ENCODE measurements around the gene ZNF776. TPM values are rescaled to one million over a fixed set of nuclear protein-coding genes. Genes with fewer than 3 reads are reported as not detected.
"Not testable (repeated sequence)": the region's sequence is repeated elsewhere in the genome, so short reads cannot be mapped to it uniquely, and the experiment has no call there.

The ZNF776 gene
- polyA plus RNA-seq, 3 donors: 2.2 to 4.4 (median 2.8) TPM

DNA sequence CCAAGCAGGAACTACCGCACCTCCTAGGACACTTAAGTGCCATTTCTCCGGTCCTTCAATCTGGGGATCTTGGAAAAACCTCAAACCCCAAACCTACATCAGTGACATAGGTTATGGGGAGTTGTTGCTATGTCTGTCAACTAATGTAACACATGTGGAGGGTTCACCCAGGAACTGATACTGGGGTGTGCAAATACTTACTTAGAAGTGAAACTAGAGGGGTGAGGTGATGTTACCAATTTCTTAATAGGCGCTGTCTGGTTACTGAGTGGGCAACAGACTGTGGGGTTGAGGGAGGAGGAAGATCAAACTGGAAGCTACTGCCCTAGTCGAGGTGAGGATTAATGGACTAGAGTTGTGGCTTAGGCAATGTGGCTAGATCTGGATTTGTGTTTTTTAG is 24.8 kb downstream of the ZNF776 start:
- WGBS, 3 donors: 92 to 93% (median 93%) methylated on average over 4 of the region's 4 CpGs

DNA sequence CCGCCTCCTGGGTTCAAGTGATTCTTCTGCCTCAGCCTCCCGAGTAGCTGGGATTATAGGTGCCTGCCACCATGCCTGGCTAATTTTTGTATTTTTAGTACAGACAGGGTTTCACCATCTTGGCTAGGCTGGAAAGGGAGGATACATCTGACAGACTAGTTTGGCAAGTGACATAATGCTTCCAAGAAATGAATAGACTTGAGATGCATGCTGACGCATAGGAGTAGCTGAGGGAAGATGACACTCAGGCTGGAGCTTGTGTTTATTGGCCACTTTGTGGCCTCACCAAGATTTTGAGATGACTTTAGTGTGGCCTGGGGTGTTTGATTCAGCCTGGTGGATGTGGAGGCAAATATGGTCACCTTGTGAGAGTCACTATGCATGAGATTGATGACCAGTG is 26.9 kb downstream of the ZNF776 start:
- no peak overlapping the region for H3K27ac ChIP-seq (ENCODE audit: low read depth, low read length)
- 96 to 98% (median 97%) methylated on average over 3 of the region's 3 CpGs for WGBS, 3 donors

More for the DNA sequence above, 24.8 kb downstream of the ZNF776 start:
- H3K27ac ChIP-seq (ENCODE audit: low read depth, low read length): no peak overlapping the region

DNA sequence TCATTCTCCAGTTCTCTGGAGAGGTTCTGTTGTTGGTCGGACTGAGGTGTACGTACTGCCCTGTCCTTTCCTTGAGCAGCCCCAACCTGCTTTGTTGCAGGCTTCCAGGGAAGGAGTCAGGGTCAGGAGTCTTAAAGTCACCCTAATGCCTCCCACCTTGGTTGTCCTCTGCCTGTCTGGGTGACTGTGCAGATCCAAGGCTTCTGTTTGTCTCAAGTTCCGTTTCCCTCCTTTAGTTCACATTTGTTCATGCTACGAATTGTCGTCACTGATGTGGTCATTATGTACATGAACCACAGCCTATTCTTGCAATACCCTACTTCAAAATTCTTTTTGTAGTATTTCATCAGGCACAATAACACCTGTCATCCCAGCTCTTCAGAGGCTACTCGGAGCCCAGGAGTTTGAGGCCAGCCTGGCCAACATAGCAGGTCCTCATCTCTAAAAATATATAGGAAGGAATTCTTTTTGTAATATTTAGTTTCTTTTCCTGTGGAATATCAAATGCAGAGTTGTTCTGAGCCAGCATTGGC is 30.2 kb downstream of the ZNF776 start:
- 83 to 89% (median 86%) methylated on average over 6 of the region's 6 CpGs for WGBS, 3 donors
- no peak overlapping the region for H3K27ac ChIP-seq (ENCODE audit: low read depth, low read length)

DNA sequence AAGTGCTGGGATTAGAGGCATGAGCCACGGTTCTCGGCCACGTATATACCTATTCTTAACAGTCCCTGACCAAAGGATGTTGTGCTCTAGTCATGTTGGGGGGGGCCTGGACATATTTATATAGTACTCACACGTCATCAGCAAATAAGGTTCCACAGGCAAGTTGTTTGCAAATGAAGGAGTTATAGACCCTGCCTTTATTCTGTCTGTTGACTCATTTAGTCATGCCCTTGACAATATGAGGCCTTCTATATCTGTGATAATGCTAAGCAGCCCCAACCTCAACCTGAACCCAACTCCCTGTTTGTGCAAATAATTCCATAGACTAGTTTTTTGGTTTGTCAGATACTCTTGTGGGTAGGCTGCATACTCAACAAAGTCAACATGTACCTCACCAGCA is 31.7 kb downstream of the ZNF776 start:
- H3K27ac ChIP-seq (ENCODE audit: low read depth, low read length): no peak overlapping the region
- 99 to 100% (median 100%) methylated on average over 4 of the region's 4 CpGs for WGBS, 3 donors

DNA sequence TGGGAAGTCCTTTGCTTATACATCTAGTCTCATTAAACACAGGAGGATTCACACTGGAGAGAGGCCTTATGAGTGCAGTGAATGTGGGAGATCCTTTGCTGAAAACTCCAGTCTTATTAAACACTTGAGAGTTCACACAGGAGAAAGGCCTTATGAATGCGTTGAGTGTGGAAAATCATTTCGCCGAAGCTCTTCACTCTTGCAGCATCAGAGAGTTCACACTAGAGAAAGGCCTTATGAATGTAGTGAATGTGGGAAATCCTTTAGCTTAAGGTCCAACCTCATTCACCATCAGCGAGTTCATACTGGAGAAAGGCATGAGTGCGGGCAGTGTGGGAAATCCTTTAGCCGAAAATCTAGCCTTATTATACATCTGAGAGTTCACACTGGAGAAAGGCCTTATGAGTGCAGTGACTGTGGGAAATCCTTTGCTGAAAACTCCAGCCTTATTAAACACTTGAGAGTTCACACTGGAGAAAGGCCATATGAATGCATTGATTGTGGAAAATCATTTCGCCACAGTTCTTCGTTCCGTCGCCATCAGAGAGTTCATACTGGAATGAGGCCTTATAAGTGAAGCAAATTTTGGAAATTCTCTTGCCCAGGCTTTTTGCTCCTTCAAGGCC is 32.7 kb downstream of the ZNF776 start:
- WGBS, 3 donors: 97 to 98% (median 98%) methylated on average over 10 of the region's 10 CpGs
- no peak overlapping the region for H3K27ac ChIP-seq (ENCODE audit: low read depth, low read length)

DNA sequence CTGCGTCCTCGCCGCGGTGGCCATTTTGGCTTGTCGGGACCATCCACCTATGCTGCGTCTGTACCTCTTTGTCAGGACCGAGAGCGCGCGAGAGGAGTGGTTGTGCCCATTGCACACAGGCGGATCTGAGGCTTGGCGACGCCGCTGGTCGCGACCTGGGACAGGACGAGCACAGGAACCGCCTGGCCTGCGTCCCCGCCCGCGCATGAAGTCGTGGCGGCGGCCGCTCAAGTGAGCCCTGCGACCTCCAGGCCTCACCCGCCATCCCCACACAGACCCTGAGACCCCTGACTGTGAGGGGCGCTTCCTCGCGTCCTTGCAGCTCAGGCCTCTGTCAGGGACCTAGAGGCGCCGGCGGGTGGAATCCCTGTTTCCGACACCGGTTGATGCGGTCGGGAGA is 39.7 kb downstream of the ZNF776 start:
- WGBS, 3 donors: 94 to 95% (median 95%) methylated on average over 37 to 38 of the region's 38 CpGs

DNA sequence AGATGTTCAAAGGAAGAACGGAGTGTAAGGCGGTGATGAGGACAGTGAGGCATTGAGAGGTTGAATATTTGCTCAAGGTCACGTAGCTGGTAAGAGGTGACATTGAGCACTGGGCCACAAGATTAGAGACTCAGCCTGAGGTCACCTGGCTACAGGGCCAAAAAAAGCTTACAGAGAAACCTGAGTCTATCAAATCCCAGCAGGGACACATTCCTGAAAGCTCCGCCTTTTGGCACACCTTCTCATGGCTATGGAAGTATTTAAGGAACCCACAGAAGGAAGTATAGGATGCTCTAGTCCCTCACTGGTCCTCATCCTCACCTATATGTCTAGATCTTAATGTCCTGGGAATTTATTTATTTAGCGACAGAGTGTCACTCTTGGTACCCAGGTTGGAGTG is 40.3 kb downstream of the ZNF776 start:
- H3K27ac ChIP-seq (ENCODE audit: low read depth, low read length): no peak overlapping the region
- WGBS, 3 donors: 90 to 98% (median 92%) methylated on average over 5 of the region's 5 CpGs

More for the DNA sequence above, 39.7 kb downstream of the ZNF776 start:
- H3K27ac ChIP-seq (ENCODE audit: low read depth, low read length): no peak overlapping the region

DNA sequence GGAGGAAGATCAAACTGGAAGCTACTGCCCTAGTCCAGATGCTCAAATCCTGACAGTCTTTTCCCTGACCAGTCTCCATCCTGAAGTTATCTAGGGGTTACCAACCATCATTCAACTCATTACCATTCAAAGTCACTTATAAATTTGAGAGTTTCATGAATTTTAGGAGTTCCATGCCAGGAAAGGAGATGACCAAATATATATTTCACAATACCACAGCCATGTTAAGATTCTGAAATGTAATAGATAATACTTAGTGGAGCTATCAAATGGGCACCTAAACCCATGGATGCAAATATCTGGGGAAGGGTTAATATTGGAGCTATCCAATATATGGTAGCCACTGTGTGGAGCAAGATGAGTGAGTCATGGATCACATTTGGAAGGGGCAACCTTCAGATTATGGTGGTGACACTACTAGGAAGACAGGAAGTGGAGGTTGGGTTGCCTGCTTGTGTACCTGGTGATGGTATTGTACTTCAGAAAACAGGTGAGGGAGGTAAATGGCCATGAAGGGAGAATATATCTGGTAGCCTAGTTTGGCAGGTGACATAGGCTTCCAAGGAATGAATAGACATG is 41.6 kb downstream of the ZNF776 start:
- no peak overlapping the region for H3K27ac ChIP-seq (ENCODE audit: low read depth, low read length)

DNA sequence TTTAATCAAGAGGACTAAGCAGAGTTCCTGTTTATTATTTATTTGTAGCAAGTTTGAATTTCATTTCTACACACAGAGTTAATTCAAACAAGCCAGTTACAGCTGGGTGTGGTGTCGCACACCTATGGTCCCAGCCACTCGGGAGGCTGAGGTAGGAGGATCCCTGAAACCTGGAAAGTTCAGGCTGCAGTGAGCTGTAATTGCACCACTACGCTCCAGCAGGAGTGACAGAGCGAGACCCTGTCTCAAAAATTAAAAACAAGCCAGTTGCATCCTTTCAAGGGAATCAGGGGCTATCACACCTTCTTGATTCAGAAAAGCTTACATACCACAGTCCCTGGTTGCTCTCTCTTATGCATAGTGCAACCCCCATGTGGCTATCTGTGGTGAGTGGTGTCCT is 42.7 kb downstream of the ZNF776 start:
- 96 to 98% (median 98%) methylated on average over 4 of the region's 4 CpGs for WGBS, 3 donors
- H3K27ac ChIP-seq (ENCODE audit: low read depth, low read length): no peak overlapping the region

DNA sequence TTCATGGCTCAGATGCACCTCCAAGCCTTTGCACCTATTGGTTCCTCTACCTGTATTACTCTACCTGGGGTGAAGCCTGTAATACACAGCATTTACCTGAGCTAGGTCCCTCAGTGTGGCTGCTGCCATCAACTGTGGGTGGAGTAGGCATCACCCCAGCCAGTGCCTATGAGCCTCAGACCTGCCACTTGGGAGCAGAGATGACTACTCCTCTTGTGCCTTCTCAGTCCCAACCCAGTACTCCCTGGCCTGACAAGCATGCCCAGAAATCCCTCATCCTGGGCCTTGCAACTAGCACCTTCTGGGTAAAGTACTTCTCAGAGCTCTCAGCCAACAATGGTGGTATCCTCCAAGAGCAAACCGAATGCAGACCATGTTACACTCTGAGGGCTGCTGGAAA is 50.0 kb downstream of the ZNF776 start:
- not testable (repeated sequence) for H3K27ac ChIP-seq (ENCODE audit: low read depth, low read length)
- 89 to 95% (median 94%) methylated on average over 1 of the region's 1 CpG for WGBS, 3 donors

DNA sequence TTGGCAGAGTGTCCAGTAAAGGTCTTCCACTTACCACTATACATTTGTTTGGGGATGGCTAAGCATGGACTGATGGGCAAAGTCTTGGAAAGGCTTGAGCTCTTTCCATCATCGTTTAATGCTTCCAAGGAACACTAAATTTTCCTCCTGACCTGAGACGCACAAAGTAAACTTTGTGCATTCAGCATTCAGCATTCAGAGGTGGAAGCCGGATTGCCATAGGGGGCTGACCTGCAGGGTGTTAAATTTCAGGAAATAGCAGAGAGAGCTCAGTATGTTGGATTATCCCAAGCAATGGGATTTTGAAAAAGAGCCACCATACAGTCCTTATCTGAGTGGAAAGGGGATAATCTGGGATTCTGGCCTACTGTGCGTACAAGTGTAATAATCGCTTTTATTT is 54.1 kb downstream of the ZNF776 start:
- H3K27ac ChIP-seq (ENCODE audit: low read depth, low read length): no peak overlapping the region
- WGBS, 3 donors: 62 to 89% (median 84%) methylated on average over 5 of the region's 5 CpGs

DNA sequence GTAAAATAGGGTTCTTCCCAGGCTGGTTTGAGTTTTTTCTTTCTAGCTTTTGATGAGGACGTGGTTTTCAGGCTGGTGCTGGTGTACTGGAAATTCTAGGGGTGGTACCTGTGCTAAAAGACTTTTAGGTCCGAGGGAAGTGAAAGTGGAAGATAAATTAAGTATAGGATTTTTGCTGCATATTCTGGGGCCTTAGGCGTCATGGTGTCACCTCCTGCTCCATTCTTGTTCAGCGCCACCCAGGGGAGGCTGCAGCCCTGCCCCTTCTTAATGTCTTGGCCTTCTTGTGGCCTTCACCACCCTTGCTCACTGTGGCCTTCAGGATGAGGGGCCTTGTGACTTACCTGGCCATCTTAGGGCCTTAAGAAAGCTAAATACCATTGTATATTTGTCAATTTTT is 55.7 kb downstream of the ZNF776 start:
- 89 to 92% (median 90%) methylated on average over 4 of the region's 4 CpGs for WGBS, 3 donors
- no peak overlapping the region for H3K27ac ChIP-seq (ENCODE audit: low read depth, low read length)

DNA sequence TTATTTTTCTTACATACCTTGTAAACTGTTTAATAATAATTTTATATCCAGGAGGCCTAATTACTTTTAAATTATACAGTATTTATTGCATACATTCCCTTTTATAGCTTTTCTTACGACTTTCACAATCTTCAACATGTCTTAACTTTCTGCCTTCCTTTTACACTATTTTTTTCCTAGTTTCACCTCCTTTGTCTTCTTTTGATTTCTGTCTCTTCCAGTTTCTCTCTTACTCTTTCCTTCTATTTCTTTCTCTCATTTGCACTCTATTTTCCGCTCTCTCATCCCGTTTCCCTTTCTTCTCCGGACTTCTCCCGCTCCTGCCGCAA is 56.6 kb downstream of the ZNF776 start:
- WGBS, 3 donors: 4 to 28% (median 13%) methylated on average over 6 of the region's 6 CpGs
- H3K27ac ChIP-seq (ENCODE audit: low read depth, low read length): no peak overlapping the region

DNA sequence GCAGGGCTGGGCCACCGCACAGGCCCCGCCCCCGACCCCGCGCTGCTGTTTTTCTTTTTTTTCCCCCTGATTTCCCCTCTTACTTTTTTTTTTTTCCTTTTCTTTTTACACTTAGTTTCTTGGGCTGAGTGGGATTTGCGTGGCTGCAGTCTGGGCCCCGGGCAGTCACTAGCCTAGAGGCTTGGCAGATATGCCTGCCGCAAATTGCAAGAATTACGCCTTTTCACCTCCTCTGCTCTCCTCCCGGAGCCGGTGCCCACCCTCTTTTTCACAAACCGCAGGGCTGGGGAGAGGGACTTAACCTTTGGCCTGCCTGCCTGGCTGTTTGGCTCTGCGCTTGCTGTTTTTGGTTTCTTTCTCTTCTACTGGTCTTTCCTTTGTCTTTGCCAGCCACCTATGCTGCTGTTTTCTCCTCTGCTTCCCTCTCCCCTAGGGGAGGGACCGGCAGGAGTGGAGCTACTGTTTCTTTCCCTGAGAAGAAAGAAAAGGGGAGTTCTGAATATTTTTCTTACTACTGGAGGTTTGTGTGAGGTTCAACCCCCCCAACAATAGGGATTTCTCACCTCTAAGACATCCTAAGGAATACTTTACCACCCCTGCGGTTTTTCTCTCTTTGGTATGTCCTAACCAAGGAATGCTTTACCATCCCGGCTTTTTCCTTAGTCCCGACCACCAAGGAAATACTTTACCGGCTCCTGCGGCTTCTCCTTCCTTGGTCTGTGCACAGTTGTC is 57.1 kb downstream of the ZNF776 start:
- H3K27ac ChIP-seq (ENCODE audit: low read depth, low read length): no peak overlapping the region
- 4 to 13% (median 9%) methylated on average over 19 of the region's 19 CpGs for WGBS, 3 donors

DNA sequence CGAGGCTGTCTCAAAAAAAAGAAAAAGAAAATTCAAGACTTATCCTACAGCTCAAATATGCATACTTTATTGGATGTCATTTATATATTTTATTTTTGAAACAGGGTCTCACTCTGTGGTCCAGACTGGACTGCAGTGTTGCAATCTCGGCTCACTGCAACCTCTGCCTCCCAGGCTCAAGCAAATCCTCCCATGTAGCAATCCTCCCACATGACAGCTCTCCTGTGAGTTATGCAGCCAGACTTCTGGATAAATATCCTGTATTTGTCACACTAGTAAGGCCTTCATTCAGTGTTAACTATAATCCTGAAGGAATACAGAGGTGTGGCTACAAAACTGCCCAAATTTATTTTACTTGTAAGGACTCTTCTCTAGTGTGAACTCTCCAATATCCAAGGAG is 60.9 kb downstream of the ZNF776 start:
- 84 to 88% (median 86%) methylated on average over 2 of the region's 2 CpGs for WGBS, 3 donors
- H3K27ac ChIP-seq (ENCODE audit: low read depth, low read length): no peak overlapping the region

Other genes starting within 250 kb of the ZNF776 start
- gene ZNF773, start 246.9 kb upstream of the ZNF776 start, polyA plus RNA-seq: 1 to 10 TPM; 2.1 to 3.3 (median 3.2) TPM
- 1 to 10 TPM; 1.2 to 1.9 (median 1.3) TPM for gene ZNF549, start 219.5 kb upstream of the ZNF776 start, polyA plus RNA-seq
- 1 to 10 TPM; 1.5 to 3.2 (median 2.6) TPM for gene ZNF550, start 187.0 kb upstream of the ZNF776 start, polyA plus RNA-seq
- 1 to 10 TPM in 2 of 3 donors, under 1 TPM in 1; 0.90 to 2.0 (median 1.2) TPM for gene ZNF416, start 167.9 kb upstream of the ZNF776 start, polyA plus RNA-seq
- gene ZIK1, start 162.7 kb upstream of the ZNF776 start, polyA plus RNA-seq: 1 to 10 TPM in 2 of 3 donors, under 1 TPM in 1; 0.45 to 1.3 (median 1.2) TPM
- 1 to 10 TPM in 2 of 3 donors, under 1 TPM in 1; 0.94 to 1.9 (median 1.0) TPM for gene ZNF530, start 146.9 kb upstream of the ZNF776 start, polyA plus RNA-seq
- gene ZNF134, start 132.6 kb upstream of the ZNF776 start, polyA plus RNA-seq: 1 to 10 TPM; 3.3 to 7.0 (median 4.7) TPM
- 1 to 10 TPM; 2.9 to 4.7 (median 3.7) TPM for gene ZNF211, start 113.6 kb upstream of the ZNF776 start, polyA plus RNA-seq
- under 1 TPM in 2 of 3 donors, not detected in 1; 0.04 to 0.67 TPM for gene ZSCAN4, start 77.9 kb upstream of the ZNF776 start, polyA plus RNA-seq
- 1 to 10 TPM; 1.7 to 3.4 (median 2.8) TPM for gene ZNF551, start 64.8 kb upstream of the ZNF776 start, polyA plus RNA-seq
- under 1 TPM; 0.67 to 0.79 (median 0.67) TPM for gene ZNF154, start 37.6 kb upstream of the ZNF776 start, polyA plus RNA-seq
- gene ZNF671, start 19.2 kb upstream of the ZNF776 start, polyA plus RNA-seq: 1 to 10 TPM; 1.5 to 3.4 (median 2.5) TPM
- 1 to 10 TPM; 3.3 to 6.1 (median 3.8) TPM for gene ZNF586, start 22.9 kb downstream of the ZNF776 start, polyA plus RNA-seq
- 1 to 10 TPM; 2.2 to 3.4 (median 3.0) TPM for gene ZNF552, start 68.1 kb downstream of the ZNF776 start, polyA plus RNA-seq
- 1 to 10 TPM; 2.5 to 5.2 (median 5.1) TPM for gene ZNF587B, start 83.5 kb downstream of the ZNF776 start, polyA plus RNA-seq
- gene ZNF587, start 103.0 kb downstream of the ZNF776 start, polyA plus RNA-seq: 1 to 10 TPM; 5.1 to 6.5 (median 6.5) TPM
- 1 to 10 TPM; 2.7 to 4.1 (median 4.0) TPM for gene ZNF814, start 142.2 kb downstream of the ZNF776 start, polyA plus RNA-seq
- 1 to 10 TPM; 2.2 to 2.6 (median 2.5) TPM for gene ZNF417, start 169.8 kb downstream of the ZNF776 start, polyA plus RNA-seq
- 1 to 10 TPM in 1 of 3 donors, under 1 TPM in 2; 0.79 to 2.2 (median 0.94) TPM for gene ZNF418, start 188.6 kb downstream of the ZNF776 start, polyA plus RNA-seq
- 1 to 10 TPM; 1.1 to 2.5 (median 1.5) TPM for gene ZNF256, start 200.9 kb downstream of the ZNF776 start, polyA plus RNA-seq
- gene C19orf18, start 227.7 kb downstream of the ZNF776 start, polyA plus RNA-seq: 1 to 10 TPM in 1 of 3 donors, under 1 TPM in 2; 0.23 to 2.2 (median 0.56) TPM

Measured in adipose tissue (tissue), 3 donors.